NCI-H1694 (cell line): ENCODE measurements around the gene TXNRD2.

Experiments
- DNase-seq: peaks from one replicate; lab custom pipeline; 2025; lab: John Stamatoyannopoulos, UW

The TXNRD2 gene

DNA sequence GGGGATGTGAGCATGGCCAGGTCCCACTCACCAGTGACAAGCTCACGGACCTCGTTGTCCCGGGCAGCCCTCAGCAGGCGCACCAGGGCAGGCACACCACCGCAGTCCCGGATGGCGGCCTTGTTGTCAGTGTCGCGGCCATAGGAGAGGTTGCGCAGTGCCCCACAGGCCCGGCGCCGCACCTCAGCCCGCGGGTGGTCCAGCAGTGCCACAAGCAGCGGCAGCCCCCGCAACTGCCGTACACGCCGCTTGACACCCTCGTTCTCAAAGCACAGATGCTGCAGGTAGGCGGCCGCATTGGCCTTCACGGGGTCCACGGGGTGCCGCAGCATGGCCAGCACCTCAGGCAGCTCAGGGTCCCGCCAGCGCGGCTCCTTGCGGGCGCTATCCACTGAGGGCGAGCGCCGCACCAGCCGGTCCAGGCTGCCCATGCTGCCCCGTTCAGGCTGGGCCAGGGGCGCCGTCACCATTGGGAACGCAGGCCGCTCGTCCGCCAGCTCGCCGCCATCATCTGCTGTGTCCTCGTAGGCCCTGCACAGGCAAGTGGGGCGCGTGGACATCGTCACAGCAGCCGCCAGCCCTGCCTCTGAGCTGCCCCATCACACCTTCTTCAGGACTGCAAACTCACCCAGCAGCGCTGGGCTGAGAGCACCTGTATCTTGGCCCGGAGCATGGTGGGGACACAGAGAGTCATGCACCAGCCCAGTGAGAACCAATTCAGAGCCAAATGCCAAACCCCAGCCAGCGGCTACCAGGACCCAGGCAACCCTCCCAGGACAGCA, 38.3 kb upstream of the TXNRD2 start:
- DNase-seq = no peak

DNA sequence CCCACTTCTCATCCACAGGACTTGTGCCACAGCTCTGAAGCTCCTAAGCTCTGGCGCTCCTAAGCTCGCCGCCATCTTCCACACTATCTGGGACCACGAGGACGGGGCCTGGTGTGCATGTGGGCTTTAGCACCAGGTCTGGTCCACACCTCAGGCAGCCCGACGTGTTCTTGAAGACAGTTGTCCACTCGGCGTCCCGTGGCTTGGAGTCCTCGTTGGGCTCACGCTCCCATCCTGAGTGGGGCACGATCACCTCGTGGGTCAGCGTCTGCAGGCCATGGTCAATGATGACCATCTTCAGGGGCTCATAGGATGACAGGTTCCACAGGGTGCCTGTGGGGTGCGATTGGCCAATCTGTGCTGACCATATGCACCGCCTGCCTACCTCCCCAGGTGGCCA, 37.1 kb upstream of the TXNRD2 start:
- DNase-seq = no peak

DNA sequence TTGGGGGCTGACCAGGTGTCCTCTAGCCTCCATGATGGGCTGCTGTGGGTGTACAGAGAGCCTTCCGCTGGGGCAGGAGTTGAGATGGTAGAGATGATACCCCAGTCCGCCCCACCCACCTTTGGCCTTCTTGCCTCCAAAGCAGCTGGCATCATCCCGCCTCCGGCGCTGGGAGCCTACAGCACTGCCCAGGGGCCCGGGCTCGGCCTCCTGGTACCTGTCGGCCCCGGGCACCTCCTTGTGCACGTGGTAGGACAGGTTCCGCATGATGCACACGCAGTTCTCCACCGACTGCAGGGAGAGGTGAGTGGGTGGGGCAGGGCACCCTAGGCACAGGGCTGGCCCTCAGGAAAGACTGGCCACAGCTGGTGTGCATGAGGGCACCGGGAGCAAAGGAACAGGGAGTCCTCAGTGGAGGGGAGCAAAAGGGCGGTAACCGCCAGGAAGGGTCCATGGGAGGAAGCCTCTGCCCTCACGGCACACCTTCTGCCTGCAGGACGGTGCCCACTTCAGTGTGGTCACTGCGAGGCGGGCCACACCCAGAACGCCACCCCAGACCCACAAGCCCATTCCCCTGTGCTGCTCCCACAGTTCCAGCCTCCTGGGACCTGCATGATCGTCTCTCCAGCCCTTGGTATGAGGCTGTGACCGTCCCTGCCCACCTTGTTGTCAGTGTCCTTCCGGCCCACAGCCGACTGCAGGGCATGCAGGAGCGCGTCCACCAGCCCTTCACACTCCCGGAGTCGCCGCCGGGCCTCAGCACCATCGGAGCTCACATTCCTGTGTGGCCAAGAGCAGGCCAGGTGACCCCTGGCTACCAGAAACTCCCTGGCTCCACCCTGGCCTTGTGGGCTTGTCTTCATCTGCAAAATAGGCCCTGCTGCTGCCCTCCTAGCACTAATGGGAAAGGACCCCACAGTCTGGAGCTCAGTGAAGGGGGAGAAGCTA, 36.0 kb upstream of the TXNRD2 start:
- no peak for DNase-seq

DNA sequence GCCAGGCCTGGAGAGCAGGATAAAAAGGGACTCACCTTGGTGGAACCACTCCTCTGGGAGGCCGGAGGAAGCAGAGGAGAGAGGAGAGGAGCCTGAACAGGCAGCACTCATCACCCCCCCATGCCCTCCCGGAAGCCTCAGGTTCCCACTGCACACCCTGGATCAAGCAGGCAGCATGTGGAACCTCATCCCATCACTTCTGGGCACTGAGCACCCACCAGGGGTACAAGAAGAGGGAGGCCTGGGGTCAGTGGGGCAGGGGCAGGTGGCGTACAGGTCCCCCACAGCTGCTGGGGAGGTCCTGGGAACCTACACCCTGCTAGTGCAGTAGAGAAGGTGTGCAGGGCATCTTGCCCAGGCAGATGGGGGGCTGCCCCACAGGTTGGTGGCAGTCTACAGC, 35.1 kb upstream of the TXNRD2 start:
- DNase-seq = no peak

DNA sequence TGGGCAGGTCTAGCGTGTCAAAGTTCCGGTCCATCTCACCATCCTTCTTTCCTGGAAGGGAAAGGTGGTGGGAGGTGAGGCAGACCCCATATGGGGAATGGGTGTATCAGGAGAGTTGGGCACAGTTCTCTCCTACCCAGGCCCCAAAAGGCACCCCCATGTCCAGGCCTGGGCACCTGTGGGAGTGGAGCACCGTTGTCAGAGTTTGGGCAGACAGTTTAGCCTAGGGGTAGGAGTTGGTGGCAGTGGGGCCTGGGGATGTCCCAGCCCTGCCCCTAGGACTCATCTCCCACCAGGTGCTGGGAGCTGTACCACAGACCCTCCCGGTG, 34.1 kb upstream of the TXNRD2 start:
- DNase-seq = no peak

DNA sequence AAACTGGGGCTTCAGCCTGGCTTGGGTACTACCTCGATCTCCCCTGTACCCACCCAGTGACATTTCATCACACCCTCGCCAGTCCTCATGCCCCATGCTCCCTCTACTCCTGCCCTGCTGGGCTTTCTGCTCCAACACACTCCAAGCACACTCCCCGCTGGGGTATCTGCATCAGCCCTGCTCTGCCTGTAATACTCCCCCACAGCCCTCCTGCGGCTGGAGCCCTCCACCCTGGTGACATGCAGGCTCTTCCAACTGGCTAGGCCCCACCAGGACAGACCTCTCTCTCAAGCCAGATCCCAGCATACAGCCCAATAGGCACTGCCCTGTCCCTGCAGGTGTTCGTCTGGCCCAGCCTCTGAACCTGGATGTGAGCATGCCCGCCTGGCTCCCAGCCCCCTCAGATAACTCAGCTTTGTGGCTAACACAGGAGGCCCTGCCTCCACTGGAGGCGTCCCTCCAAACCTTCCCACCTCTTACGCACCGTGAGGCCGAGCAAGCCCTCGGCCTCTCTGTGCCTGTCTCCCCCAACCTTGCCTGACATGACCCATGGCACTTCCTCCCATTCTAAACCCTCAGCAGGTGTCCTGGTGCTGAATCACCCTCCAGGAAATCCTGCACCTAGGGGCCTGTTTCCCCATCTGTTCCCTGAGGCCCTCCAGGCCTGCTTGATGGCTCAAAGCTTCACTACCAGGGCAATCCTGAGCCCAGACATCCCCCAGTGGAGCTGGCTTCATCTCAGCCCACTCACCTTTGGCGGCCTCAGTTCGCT, 33.5 kb upstream of the TXNRD2 start:
- DNase-seq = no peak

DNA sequence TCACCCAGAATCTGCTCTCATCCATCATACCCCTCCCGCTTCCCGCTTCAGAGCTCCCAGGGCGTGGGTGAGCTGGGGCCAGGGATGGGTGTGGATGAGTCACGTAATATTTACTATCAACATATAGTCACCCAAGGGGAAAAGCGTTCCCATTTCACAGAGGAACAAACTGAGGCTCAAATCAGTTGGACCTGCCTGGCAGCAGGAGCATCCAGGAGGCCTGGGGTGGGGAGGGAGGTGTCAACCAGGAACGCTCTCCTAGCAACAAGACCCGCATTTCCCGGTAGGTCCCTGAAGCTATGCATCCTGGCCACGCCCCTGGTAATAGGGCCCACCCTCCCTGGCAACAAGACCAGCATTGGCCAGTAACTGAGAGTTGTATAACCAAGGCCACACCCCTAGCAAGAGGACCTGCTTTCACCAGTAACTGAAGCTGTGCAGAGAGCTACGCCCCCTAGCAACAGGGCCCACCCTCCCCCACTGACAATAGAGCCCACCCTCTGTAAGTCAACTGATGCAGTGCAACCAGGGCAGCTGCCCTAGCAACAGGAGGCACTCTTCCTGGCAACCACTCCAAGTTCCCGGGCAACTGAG, 32.7 kb upstream of the TXNRD2 start:
- DNase-seq = peak; percentile 87

DNA sequence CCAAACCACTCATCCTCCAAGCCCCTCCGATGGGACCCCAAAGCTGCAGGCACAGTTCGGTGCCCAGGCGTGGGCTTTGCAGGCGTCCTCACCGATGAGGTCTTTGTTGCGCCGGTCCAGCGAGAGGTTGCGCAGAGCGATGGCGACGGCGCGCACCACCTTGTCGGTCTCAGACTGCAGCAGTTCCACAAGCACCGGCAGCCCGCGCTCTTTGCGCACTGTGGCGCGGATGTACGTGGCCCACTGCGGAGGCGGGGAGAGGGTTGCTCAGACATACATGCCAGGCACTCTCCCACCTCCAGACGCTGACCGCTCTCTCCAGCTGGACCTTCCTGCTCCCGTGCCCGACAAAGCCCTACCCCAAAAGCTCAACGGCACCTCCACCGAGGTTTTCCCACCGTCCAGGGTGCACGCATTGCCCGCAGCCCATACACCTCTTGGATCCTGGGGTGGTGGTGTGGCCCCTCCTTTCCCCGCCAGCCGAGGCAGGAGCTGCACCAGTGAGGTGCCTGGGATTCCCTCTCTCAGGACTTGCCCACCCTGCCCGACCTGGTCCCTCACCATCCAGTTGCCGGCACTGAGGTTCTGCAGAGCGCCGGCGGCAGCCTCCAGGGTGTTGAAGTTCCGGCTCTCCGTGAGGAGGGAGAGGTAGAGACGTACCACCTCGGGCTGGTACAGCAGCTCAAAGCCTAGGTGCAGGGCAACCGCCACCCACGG, 32.1 kb upstream of the TXNRD2 start:
- DNase-seq = no peak

DNA sequence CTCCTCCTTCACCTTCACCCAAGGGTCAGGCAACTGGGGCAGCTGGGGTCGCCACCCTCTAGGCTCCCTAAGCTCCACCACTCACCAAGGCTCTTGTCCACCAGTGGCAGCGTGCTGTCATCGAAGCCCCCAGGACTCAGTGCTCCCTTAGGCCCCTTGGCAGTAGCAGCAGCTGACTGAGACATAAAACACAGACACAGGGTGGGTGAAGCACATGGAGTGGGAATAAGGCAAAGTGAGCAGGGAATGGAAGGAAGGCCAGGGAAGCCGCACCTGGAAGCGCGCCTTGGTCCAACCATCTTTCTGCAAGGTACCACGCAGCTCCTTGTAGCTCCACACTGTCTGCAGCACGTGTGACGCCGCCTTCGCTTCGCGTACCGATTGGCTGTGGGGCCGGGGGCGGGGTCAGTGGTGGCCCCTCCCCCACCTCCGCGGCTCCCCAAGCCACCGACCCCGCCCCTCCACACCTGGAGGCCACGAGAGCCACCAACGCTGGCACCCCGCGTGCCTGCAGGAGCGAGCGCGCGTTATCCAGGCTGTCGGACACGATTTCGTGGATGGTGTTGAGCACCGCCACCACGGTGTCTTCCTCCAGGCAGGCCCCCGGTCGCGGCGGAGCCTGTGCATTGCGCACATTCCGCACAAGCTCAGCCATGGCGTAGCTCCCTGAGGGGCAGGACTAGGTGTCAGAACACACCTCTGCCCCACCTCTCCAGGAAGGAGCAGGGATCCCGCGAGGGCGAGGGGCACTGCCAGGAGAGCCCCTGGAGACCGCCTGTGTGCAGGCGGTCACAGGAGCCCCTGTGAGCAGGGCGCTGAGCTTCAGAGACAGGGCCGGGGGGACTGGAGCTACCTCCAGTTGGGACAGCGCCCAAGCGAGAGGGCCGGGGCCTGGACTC, 31.3 kb upstream of the TXNRD2 start:
- no peak for DNase-seq

DNA sequence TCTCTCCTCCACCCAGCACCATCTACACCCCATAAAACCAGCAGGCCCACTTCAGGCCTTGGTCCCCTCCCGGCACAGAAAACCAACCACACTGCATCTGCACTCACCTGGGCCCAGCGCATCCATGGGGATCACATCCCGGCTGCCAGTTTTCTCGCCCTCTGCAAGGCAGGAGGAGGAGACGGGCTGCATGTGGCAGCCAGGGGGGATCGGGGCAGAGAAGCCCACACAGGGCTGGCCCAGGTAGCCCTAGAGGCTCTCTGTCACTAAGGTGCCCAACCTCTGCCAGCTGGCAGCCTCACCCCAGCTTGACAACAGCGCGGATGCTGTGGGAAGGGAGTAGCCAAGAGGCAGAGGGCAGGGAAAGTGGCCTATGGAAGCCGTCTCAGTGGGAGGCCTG, 30.6 kb upstream of the TXNRD2 start:
- DNase-seq = no peak

DNA sequence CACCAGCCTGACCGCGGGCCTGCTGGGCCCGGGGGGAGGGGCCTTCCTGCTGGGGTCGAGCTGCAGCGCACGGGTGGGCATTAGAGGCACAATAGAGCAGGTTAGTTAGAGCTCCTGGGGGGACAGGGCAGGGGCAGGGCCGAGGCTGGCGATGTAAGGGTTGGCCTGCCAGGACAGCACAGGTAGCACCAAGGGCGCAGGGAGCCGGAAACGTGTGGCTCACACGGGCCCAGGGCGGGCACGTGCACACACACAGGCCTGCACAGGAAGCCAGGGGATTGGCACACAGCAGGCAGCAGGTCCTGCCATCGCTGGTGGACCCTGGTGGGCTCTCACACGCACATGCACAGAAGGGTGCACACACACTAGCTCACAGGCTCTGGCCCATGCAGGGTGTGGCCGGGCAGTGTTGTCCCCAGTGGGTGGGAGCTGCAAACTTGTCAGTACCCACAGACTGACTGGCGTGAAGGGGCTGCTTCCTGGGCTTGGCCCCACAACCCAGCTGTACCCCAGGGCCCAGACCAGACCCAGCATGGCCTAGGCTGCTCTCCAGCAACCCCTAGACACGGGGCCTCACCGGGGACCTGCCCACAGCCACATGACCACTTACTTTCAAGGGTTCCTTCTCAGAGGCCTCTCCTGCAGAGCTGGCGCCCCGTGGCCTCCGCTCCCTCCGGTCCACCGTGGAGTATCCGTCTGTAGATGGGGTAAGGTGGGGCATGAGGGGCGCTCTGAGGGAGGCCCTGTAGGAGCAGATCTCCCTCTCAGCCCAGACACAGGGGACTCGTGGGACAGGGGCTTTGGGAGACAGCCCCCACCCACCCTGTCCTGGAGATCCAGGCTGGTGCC, 29.9 kb upstream of the TXNRD2 start:
- DNase-seq = no peak

DNA sequence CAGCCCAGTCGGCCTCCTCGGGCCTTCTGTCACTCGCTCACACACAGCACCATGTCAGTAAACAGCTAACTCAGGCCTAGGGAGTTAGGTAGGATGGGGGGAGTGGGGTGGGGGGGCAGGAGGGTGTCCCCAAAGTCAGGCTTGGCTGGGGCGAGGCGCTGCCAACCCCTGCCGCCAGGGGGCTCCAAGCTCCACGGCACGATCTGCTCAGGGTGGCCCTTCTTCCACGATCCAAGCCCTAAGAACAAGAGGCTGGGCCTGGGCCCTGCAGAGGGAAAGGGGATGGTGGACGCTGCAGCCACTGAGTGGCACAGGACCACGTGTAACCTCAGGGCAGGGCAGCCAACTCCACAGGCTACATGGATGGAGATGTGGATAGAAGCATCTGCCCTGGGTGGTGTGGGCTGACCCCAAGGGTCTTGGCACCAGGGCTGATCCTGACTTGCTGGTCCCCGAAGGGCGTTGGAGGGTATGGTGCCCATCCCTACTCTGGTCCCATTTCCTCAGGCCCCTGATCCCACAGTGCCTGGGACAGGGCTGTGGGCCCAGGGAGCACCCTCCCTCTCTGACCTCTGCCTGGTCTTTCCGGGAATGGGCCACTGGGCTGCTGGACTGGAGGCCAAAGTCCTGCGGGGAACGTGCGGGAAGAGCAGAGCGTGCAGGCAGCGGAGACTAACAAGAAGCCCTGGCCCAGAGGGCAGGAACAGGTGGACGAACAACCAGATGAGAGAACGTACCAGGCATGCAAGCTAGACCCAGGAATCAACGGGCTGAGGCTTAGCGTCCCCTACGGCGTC, 29.1 kb upstream of the TXNRD2 start:
- DNase-seq = no peak

DNA sequence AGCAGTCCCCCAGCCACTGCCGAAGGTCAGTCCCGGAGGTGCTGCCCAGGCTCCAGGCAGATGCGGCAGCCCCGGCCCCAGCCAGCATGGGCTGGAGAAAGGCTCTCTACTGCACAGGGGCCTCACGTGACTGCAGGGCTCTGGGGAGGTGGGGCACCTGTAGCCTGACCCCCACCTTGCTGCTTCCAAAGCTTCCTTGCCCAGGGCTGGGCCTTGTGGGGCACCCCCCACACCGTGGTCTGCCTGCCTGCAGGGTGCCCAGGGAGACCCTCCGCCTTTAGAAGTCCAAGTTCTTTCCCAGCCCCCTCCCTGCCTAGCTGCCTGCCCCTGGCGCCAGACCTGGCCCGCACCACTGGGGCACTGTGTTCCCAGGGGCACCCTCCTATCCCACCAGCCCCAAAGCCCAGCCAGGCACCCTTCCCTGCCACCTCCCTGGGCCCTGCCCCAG, 28.4 kb upstream of the TXNRD2 start:
- DNase-seq = no peak

DNA sequence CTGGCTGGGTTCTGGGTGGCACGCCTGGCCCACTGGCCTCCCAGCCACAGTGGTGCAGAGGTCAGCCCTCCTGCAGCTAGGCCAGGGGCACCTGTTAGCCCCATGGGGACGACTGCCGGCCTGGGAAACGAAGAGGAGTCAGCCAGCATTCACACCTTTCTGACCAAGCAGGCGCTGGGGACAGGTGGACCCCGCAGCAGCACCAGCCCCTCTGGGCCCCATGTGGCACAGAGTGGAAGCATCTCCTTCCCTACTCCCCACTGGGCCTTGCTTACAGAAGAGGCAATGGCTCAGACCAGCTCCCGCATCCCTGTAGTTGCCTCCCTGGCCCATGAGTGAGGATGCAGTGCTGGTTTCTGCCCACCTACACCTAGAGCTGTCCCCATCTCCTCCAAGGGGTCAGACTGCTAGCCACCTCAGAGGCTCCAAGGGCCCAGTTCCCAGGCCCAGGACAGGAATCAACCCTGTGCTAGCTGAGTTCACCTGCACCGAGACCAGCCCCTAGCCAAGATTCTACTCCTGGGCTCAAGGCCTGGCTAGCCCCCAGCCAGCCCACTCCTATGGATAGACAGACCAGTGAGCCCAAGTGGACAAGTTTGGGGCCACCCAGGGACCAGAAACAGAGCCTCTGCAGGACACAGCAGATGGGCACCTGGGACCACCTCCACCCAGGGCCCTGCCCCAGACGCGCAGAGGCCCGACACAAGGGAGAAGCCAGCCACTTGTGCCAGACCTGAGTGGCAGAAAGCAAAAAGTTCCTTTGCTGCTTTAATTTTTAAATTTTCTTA, 27.7 kb upstream of the TXNRD2 start:
- DNase-seq = no peak

DNA sequence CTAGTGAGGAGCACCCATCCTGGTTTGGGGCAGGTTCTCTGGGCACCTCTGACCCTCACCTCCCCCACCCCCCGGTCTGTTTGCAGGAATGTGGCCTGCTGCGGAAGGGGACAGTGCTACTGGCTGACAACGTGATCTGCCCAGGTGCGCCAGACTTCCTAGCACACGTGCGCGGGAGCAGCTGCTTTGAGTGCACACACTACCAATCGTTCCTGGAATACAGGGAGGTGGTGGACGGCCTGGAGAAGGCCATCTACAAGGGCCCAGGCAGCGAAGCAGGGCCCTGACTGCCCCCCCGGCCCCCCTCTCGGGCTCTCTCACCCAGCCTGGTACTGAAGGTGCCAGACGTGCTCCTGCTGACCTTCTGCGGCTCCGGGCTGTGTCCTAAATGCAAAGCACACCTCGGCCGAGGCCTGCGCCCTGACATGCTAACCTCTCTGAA, 26.9 kb upstream of the TXNRD2 start:
- DNase-seq = no peak

DNA sequence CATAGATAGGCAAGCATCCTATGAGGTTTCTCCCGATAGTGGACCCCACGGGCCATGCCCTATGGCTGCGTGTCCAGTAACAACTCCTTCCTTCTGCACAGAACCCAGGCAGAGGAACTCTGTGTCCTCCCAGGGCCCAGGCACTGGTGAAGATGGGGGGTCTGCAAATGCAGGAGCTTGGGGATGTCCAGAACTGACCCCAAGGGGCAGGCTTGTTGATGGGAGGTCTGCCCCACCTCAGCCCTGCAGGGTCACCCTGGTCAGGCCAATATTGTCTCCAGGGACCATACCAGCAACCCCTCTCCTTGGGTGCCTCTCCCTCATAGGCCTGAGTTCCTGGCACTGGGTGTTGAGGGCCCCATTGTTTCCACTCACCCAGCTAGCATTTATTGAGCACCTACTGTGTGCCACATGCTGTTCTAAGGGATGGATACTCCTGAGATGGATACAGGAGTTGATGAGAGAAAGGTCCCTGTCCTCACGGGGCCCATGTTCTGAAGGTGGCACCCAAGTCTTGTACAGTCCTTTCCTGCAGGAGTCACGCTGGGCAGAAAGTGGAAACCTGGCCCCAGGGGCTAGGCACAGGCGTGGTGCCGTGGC, 26.3 kb upstream of the TXNRD2 start:
- no peak for DNase-seq
